Activated naive CD4-positive, alpha-beta T cell treated with anti-CD3 and anti-CD28 coated beads for 36 hours (primary cell): ENCODE measurements around the gene NEK9. TPM values are rescaled to one million over a fixed set of nuclear protein-coding genes. Genes with fewer than 3 reads are reported as not detected.
A peak's percentile ranks its signal among the peaks of the same experiment; 100 is the strongest.
"Not testable (repeated sequence)": the region's sequence is repeated elsewhere in the genome, so short reads cannot be mapped to it uniquely, and the experiment has no call there.

Experiments
- CTCF ChIA-PET: fragments of 350-600 bp; sonication (Branson Sonifier 250); formaldehyde crosslinking; loops from one replicate; lab custom pipeline; 2021; ENCODE audit warnings: antibody characterized with exemption; lab: Charles Lee
- DNase-seq: peaks from one replicate; pipeline ENCODE4 v3.0.0-alpha.2; 2020
- H3K27ac Mint-ChIP-seq: one replicate; pipeline ENCODE4 v1.8.0; 2021; ENCODE audit warnings: mild to moderate bottlenecking, mixed read lengths
- H3K27me3 Mint-ChIP-seq: one replicate; pipeline ENCODE4 v1.8.0; 2021; ENCODE audit warnings: low read depth, mixed read lengths
- H3K36me3 Mint-ChIP-seq: one replicate; pipeline ENCODE4 v1.8.0; 2021; ENCODE audit warnings: low read depth, mixed read lengths
- H3K4me1 Mint-ChIP-seq: one replicate; pipeline ENCODE4 v1.8.0; 2021; ENCODE audit warnings: low read depth, mixed read lengths
- H3K4me3 Mint-ChIP-seq: one replicate; pipeline ENCODE4 v1.8.0; 2021; ENCODE audit warnings: mild to moderate bottlenecking, moderate library complexity, mixed read lengths
- H3K9me3 Mint-ChIP-seq: one replicate; pipeline ENCODE4 v1.8.0; 2021; ENCODE audit warnings: mixed read lengths
- intact Hi-C: fragments of 100-400 bp; cut with micrococcal nuclease; formaldehyde crosslinking; loops from one replicate; pipeline ENCODE4 v1.15.1; 2023
- total RNA-seq, 2 experiments: library from RNA; stranded (reverse); gene quantifications; one replicate each; pipeline ENCODE4 v1.2.3, GENCODE V29; 2021

The NEK9 gene
- total RNA-seq, 2 experiments from 2014 or later = 53.5 to 55.6 TPM

DNA sequence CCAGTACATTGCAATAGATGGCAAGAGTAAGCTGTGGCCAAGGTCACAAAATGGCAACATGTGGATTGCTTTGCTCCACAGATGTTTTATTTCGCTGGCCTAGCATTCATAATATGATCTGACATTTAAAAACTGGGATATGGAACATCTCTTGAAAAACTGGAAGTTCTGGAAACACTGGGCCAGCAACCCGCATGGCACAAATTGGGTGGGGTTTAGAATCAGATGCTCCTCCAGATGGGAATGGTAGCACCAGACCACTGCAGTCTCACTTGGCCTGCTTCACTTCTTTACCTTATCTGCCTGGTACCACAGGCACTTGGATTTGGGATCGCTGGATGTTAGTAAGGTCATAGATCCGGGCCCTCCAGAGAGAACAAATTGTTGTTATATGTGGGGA, 47.3 kb downstream of the NEK9 start:
- H3K27me3 Mint-ChIP-seq = no peaks in the 10 kb centered on the region
- no peaks in the 10 kb centered on the region for H3K9me3 Mint-ChIP-seq

GRCh38 chr14:75077794-75078193, 49.1 kb downstream of the NEK9 start:
- H3K27me3 Mint-ChIP-seq = no peaks in the 10 kb centered on the region
- H3K4me3 Mint-ChIP-seq = no peak overlapping the region
- no peak for DNase-seq
- intact Hi-C loops = no loop called here
- no peaks in the 10 kb centered on the region for H3K9me3 Mint-ChIP-seq
- H3K27ac Mint-ChIP-seq = no peak overlapping the region
- peaks cover 3% of the 10 kb centered on the region for H3K36me3 Mint-ChIP-seq
- no peaks in the 10 kb centered on the region for H3K4me1 Mint-ChIP-seq
- CTCF ChIA-PET = interaction anchor here (0.6 to 2.7 kb wide), 2 partner anchors 10 to 272 kb away, joined by 3 to 15 read pairs; no protein-coding TSS in a partner anchor

More for the DNA sequence above, 47.3 kb downstream of the NEK9 start:
- CTCF ChIA-PET = interaction anchor here (0.6 to 2.7 kb wide), 3 partner anchors 8 to 1352 kb away, joined by 3 to 15 read pairs (median 6); no protein-coding TSS in a partner anchor
- intact Hi-C loops = no loop called here
- H3K4me1 Mint-ChIP-seq = no peaks in the 10 kb centered on the region
- no peak for DNase-seq
- H3K4me3 Mint-ChIP-seq = no peak overlapping the region
- H3K36me3 Mint-ChIP-seq = peaks cover 3% of the 10 kb centered on the region
- no peak overlapping the region for H3K27ac Mint-ChIP-seq

DNA sequence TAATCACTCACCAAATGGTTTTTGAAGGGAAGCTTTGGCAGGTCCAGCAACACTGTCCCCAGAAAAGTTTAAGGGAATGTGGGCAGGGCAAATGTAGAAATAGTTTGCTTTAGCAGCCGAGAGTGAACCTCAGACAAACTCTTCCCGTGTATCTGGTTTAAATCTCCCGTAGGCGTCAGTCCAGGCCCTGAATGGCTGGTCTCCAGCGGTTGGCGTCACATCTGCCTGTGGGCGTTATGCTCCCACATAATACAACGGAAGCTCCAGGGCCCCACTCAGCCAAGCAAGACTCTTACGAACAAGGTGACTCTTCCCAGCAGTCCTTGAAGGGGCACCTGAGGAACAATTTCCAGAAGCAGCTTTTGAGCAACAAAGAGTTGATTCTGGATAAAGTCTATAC, 56.5 kb downstream of the NEK9 start:
- Mint-ChIP-seq H3K4me3 (peak overlapping the region; percentile 11), H3K9me3 (no peaks in the 10 kb centered on the region), H3K27ac (no peak overlapping the region), H3K36me3 (no peaks in the 10 kb centered on the region), H3K27me3 (no peaks in the 10 kb centered on the region), H3K4me1 (peaks cover 2% of the 10 kb centered on the region)
- CTCF ChIA-PET = interaction anchor here (0.5 to 0.9 kb wide), 2 partner anchors 9 to 244 kb away, joined by 3 read pairs; no protein-coding TSS in a partner anchor
- intact Hi-C loops = no loop called here
- no peak for DNase-seq

DNA sequence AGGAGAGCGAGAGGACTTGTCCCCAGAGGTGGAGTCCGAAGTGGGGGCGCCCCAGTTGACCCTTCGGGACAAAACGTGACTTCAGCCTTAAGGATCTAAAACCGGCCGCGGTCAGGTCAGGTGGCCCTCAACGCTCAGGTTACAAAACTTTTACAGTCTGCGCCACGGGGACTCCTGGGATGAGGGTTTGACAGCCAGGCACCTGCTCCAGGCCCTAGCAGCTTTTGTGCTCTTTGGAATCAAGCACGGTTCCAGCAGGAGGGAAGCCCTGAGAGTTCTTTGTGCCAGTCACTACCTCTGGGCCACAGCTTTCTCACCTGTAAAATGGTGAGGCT, 57.1 kb downstream of the NEK9 start:
- Mint-ChIP-seq H3K36me3 (no peaks in the 10 kb centered on the region), H3K4me1 (peaks cover 2% of the 10 kb centered on the region), H3K27me3 (no peaks in the 10 kb centered on the region), H3K9me3 (no peaks in the 10 kb centered on the region), H3K27ac (no peak overlapping the region), H3K4me3 (no peak overlapping the region)
- intact Hi-C loops = loop anchor here (2.0 kb wide), 2 partner anchors 107 to 577 kb away; partner anchors contain the start of genes ISCA2, NPC2 and TMED10
- DNase-seq = no peak
- CTCF ChIA-PET = interaction anchor here (0.5 to 1.2 kb wide), 5 partner anchors 10 to 244 kb away, joined by 3 to 5 read pairs (median 4); no protein-coding TSS in a partner anchor

GRCh38 chr14:75069121-75069810, 57.6 kb downstream of the NEK9 start, which contains the start of gene ZC2HC1C:
TSS of gene ZC2HC1C (plus strand) at chr14:75069641. CDS start at chr14:75070574, 933 bp downstream.
- Mint-ChIP-seq H3K4me3 (peak within 1 kb of the TSS; percentile 11), H3K9me3 (no peaks in the 10 kb centered on the region), H3K4me1 (peaks cover 5% of the 10 kb centered on the region), H3K36me3 (no peaks in the 10 kb centered on the region), H3K27ac (no peak within 1 kb of the TSS), H3K27me3 (no peaks in the 10 kb centered on the region)
- intact Hi-C loops = loop anchor here (2.0 kb wide), 2 partner anchors 108 to 576 kb away; partner anchors contain the start of genes ISCA2, NPC2 and TMED10
- DNase-seq = peak; percentile 65
- CTCF ChIA-PET = interaction anchor here (0.6 to 1.2 kb wide), 4 partner anchors 19 to 163 kb away, joined by 3 to 5 read pairs (median 4); no protein-coding TSS in a partner anchor

- H3K4me1 Mint-ChIP-seq = peaks cover 8% of the 10 kb centered on the region
- no peaks in the 10 kb centered on the region for H3K9me3 Mint-ChIP-seq
- H3K27ac Mint-ChIP-seq = no peak overlapping the region
- no peaks in the 10 kb centered on the region for H3K27me3 Mint-ChIP-seq
- H3K4me3 Mint-ChIP-seq = no peak overlapping the region
- CTCF ChIA-PET = interaction anchor here (0.6 to 1.1 kb wide), 3 partner anchors 57 to 419 kb away, joined by 3 to 4 read pairs (median 3); no protein-coding TSS in a partner anchor
- peaks cover 2% of the 10 kb centered on the region for H3K36me3 Mint-ChIP-seq
- intact Hi-C loops = loop anchor here (2.0 kb wide), 2 partner anchors 108 to 576 kb away; partner anchors contain the start of genes ISCA2, NPC2 and TMED10
- DNase-seq = no peak
Measured at GRCh38 chr14:75068294-75069120, 58.3 kb downstream of the NEK9 start.

DNA sequence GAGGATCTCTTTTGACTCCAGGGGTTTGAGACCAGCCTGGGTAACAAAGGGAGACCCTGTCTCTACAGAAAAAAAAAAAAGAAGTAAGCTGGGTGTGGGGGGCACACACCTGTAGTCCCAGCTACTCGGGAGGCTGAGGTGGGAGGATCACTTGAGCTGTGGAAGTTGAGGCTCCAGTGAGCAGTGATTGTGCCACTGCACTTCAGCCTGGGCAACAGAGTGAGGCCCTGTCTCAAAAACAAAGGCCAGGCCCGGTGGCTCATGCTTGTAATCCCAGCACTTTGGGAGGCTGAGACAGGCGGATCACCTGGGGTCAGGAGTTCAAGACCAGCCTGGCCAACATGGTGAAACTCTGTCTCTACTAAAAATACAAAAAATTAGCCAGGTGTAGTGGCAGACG, 59.1 kb downstream of the NEK9 start:
- H3K27me3 Mint-ChIP-seq, H3K4me3 Mint-ChIP-seq, H3K4me1 Mint-ChIP-seq, H3K27ac Mint-ChIP-seq, DNase-seq, H3K9me3 Mint-ChIP-seq, H3K36me3 Mint-ChIP-seq: not testable (repeated sequence)
- CTCF ChIA-PET = interaction anchor here (0.9 to 1.1 kb wide), 2 partner anchors 56 to 420 kb away, joined by 3 to 4 read pairs; no protein-coding TSS in a partner anchor
- intact Hi-C loops = loop anchor here (2.0 kb wide), 2 partner anchors 109 to 575 kb away; partner anchors contain the start of genes ISCA2, NPC2 and TMED10

DNA sequence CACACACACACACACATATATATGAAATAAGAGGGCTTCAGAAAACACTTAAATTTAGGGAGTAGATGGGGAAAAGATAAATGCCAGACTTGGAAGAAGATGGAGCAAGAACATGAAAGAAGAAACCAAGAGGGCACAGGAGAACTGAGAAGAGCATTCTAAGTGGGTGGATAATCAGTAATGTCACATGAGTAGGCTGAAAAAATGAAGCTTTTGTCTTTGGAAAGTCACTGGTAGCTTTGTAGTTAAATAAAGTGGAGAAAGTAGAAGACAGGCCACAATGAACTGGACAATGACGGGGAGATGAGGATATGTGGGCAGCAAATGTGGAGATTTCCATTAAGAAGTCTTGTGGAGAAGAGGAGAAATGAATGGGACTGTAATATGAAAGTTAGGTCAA, 59.6 kb downstream of the NEK9 start:
- no peak for DNase-seq
- CTCF ChIA-PET = no interaction called here
- Mint-ChIP-seq H3K4me1 (peaks cover 10% of the 10 kb centered on the region), H3K36me3 (peaks cover 3% of the 10 kb centered on the region), H3K9me3 (no peaks in the 10 kb centered on the region), H3K4me3 (no peak overlapping the region), H3K27ac (no peak overlapping the region), H3K27me3 (no peaks in the 10 kb centered on the region)
- intact Hi-C loops = no loop called here

DNA sequence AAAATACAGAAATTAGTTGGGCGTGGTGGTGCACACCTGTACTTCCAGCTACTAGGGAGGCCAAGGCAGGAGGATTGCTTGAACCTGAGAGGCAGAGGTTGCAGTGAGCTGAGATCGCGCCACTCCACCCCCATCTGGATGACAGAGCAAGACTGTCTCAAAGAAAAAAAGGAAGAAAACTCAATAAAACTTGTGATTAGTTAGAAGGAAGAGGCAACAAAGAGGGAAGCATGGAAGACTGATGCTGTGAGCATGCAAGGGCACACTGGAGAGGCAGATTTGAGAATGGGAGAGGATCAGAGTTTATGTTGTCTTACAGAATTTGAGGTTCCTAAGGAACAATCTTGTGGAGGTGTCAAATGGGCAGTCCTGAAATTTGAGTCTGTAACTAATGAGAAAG, 60.2 kb downstream of the NEK9 start:
- Mint-ChIP-seq H3K9me3 (no peaks in the 10 kb centered on the region), H3K36me3 (peaks cover 4% of the 10 kb centered on the region), H3K4me3 (no peak overlapping the region), H3K4me1 (peaks cover 11% of the 10 kb centered on the region), H3K27ac (no peak overlapping the region), H3K27me3 (no peaks in the 10 kb centered on the region)
- CTCF ChIA-PET = no interaction called here
- intact Hi-C loops = no loop called here
- DNase-seq = no peak

- Mint-ChIP-seq H3K27me3 (no peaks in the 10 kb centered on the region), H3K27ac (peak overlapping the region; percentile 94), H3K4me3 (peak overlapping the region; percentile 99), H3K36me3 (peaks cover 24% of the 10 kb centered on the region), H3K9me3 (no peaks in the 10 kb centered on the region), H3K4me1 (peaks cover 23% of the 10 kb centered on the region)
- no peak for DNase-seq
- CTCF ChIA-PET = interaction anchor here (0.6 to 2.7 kb wide), 5 partner anchors 24 to 233 kb away, joined by 3 to 14 read pairs (median 8); no protein-coding TSS in a partner anchor
- intact Hi-C loops = loop anchor here (1.0 to 5.0 kb wide), 4 partner anchors 13 to 363 kb away; partner anchors contain the start of genes EIF2B2, JDP2 and MLH3
Measured at GRCh38 chr14:75064205-75064567, 62.7 kb downstream of the NEK9 start.

DNA sequence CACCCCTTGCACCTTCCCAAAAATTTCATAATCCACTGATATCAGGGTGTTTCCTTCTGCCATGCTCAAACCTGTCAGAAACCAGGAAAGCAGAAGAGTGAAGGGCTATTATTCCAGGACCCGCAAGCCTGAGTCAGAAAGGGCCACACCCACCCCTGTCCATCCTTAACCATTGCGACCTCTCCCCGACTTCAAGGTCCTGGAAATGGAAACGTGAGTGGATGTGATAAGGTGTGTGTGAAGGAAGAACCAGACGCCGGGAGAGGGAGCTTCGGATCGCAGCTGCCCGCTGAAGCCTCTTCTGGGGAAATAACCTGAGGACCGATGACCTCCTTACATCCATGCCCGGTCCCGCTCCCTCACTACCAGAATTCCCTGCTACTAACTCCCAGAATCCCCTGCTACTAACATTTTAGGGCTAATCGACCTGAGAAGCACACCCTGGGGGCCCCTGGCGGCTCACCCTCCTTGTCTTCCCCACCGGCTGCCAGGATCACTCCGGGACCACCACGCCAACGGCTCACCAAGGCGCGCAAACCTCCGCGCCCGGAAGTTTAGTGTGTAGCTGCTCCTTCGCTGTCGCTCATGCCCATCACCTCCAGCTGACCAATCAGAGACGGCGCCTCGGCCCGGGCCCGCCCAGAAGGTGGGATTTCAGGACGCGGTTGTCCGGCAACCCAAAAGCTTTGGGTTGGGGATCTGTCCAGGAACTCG, 63.2 kb downstream of the NEK9 start, which contains the start of gene ACYP1:
Gene ACYP1, minus strand, starts transcription at position 534 of the 714 bp plus-strand sequence. Its CDS starts 471 bp downstream, at position 63.
- intact Hi-C loops = loop anchor here (1.0 to 5.0 kb wide), 4 partner anchors 12 to 364 kb away; partner anchors contain the start of genes EIF2B2, JDP2 and MLH3
- Mint-ChIP-seq H3K4me1 (peaks cover 23% of the 10 kb centered on the region), H3K36me3 (peaks cover 28% of the 10 kb centered on the region), H3K4me3 (peak within 1 kb of the TSS; percentile 99), H3K27ac (peak within 1 kb of the TSS; percentile 94), H3K9me3 (no peaks in the 10 kb centered on the region), H3K27me3 (no peaks in the 10 kb centered on the region)
- peak; percentile 96 for DNase-seq
- CTCF ChIA-PET = interaction anchor here (0.6 to 2.7 kb wide), 6 partner anchors 25 to 234 kb away, joined by 3 to 14 read pairs (median 6); no protein-coding TSS in a partner anchor
